ENCODE measurements around the gene NDOR1. TPM values are rescaled to one million over a fixed set of nuclear protein-coding genes. Genes with fewer than 3 reads are reported as not detected.
"Not testable (repeated sequence)": the region's sequence is repeated elsewhere in the genome, so short reads cannot be mapped to it uniquely, and the experiment has no call there.

The NDOR1 gene
- total RNA-seq, 1 experiment from 2014 or later = 14.3 TPM

- DNase-seq (ENCODE audit: low read depth) = no peak
Observed at GRCh38 chr9:137243626-137244485, 38.4 kb downstream of the NDOR1 start.

GRCh38 chr9:137244486-137245449 lies 39.3 kb downstream of the NDOR1 start:
- DNase-seq (ENCODE audit: low read depth) = no peak

GRCh38 chr9:137245450-137246421 lies 40.2 kb downstream of the NDOR1 start:
- no peak for DNase-seq (ENCODE audit: low read depth)

- DNase-seq (ENCODE audit: low read depth) = peak; percentile 74
Observed at GRCh38 chr9:137247135-137247915, 41.8 kb downstream of the NDOR1 start.

GRCh38 chr9:137247916-137248175 lies 42.3 kb downstream of the NDOR1 start:
- DNase-seq (ENCODE audit: low read depth) = no peak

GRCh38 chr9:137250329-137251193 lies 45.1 kb downstream of the NDOR1 start:
- no peak for DNase-seq (ENCODE audit: low read depth)

GRCh38 chr9:137251194-137251461 lies 45.6 kb downstream of the NDOR1 start, which contains the start of gene STPG3:
TSS of gene STPG3 (plus strand) at chr9:137251286. CDS start at chr9:137251287, 1 bp downstream.
- no peak for DNase-seq (ENCODE audit: low read depth)

- no peak for DNase-seq (ENCODE audit: low read depth)
Observed at GRCh38 chr9:137251490-137252268, 46.2 kb downstream of the NDOR1 start.

- DNase-seq (ENCODE audit: low read depth) = no peak
Observed at GRCh38 chr9:137252555-137253506, 47.3 kb downstream of the NDOR1 start.

- no peak for DNase-seq (ENCODE audit: low read depth)
Observed at GRCh38 chr9:137253717-137254623, 48.5 kb downstream of the NDOR1 start.

GRCh38 chr9:137254624-137255447 lies 49.3 kb downstream of the NDOR1 start, which contains the start of gene NELFB:
TSS of gene NELFB (plus strand) at chr9:137255327.
- DNase-seq (ENCODE audit: low read depth) = peak; percentile 95

GRCh38 chr9:137255448-137256114 lies 50.1 kb downstream of the NDOR1 start:
- no peak for DNase-seq (ENCODE audit: low read depth)

GRCh38 chr9:137256362-137256761 lies 50.9 kb downstream of the NDOR1 start:
- DNase-seq (ENCODE audit: low read depth) = no peak

- no peak for DNase-seq (ENCODE audit: low read depth)
Observed at GRCh38 chr9:137256856-137257255, 51.4 kb downstream of the NDOR1 start.

GRCh38 chr9:137262173-137262908 lies 56.8 kb downstream of the NDOR1 start:
- DNase-seq (ENCODE audit: low read depth) = not testable (repeated sequence)
